ENCODE results near the gene MMP3.

DNA sequence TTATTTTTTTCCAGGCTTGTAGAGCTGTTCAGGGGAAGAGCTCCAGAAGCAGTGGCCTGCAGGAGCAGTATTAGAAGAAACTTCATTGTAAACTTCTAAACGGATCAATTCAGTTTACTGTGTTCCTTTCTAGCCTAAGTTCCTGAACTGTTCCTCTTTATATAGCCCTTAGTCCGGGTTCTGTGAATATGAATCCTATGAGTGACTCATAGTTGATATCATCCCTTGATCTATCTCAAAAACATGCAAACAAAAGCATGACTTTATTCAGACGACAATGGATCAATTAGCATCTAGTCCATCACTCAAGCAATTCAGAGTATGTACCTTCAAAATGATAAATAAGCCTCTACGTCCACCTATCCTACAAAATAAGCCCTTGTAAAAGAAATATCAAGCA lies 31.4 kb upstream of the MMP3 start, which contains the start of gene MMP12:
- TF ChIP-seq, protein P1, sequence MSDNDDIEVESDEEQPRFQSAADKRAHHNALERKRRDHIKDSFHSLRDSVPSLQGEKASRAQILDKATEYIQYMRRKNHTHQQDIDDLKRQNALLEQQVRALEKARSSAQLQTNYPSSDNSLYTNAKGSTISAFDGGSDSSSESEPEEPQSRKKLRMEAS (IDR thresholded peaks at IDR 0.05), result no peak
- TF ChIP-seq, protein P2, sequence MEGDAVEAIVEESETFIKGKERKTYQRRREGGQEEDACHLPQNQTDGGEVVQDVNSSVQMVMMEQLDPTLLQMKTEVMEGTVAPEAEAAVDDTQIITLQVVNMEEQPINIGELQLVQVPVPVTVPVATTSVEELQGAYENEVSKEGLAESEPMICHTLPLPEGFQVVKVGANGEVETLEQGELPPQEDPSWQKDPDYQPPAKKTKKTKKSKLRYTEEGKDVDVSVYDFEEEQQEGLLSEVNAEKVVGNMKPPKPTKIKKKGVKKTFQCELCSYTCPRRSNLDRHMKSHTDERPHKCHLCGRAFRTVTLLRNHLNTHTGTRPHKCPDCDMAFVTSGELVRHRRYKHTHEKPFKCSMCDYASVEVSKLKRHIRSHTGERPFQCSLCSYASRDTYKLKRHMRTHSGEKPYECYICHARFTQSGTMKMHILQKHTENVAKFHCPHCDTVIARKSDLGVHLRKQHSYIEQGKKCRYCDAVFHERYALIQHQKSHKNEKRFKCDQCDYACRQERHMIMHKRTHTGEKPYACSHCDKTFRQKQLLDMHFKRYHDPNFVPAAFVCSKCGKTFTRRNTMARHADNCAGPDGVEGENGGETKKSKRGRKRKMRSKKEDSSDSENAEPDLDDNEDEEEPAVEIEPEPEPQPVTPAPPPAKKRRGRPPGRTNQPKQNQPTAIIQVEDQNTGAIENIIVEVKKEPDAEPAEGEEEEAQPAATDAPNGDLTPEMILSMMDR (IDR thresholded peaks at IDR 0.05 in 2 of 3, conservative IDR thresholded peaks at IDR 0.05 in 1 of 3; ENCODE audit: borderline replicate concordance in 1 of 3, insufficient read depth in 1 of 3, low read depth in 2 of 3, low read length in 2 of 3), result no peak
- TF ChIP-seq, protein P3, sequence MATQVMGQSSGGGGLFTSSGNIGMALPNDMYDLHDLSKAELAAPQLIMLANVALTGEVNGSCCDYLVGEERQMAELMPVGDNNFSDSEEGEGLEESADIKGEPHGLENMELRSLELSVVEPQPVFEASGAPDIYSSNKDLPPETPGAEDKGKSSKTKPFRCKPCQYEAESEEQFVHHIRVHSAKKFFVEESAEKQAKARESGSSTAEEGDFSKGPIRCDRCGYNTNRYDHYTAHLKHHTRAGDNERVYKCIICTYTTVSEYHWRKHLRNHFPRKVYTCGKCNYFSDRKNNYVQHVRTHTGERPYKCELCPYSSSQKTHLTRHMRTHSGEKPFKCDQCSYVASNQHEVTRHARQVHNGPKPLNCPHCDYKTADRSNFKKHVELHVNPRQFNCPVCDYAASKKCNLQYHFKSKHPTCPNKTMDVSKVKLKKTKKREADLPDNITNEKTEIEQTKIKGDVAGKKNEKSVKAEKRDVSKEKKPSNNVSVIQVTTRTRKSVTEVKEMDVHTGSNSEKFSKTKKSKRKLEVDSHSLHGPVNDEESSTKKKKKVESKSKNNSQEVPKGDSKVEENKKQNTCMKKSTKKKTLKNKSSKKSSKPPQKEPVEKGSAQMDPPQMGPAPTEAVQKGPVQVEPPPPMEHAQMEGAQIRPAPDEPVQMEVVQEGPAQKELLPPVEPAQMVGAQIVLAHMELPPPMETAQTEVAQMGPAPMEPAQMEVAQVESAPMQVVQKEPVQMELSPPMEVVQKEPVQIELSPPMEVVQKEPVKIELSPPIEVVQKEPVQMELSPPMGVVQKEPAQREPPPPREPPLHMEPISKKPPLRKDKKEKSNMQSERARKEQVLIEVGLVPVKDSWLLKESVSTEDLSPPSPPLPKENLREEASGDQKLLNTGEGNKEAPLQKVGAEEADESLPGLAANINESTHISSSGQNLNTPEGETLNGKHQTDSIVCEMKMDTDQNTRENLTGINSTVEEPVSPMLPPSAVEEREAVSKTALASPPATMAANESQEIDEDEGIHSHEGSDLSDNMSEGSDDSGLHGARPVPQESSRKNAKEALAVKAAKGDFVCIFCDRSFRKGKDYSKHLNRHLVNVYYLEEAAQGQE (IDR thresholded peaks at IDR 0.05; ENCODE audit: low read depth), result no peak

Data from HCT116 (cell line).